CD4-positive, alpha-beta T cell (primary cell): ENCODE measurements around the gene CLCNKA. TPM values are rescaled to one million over a fixed set of nuclear protein-coding genes. Genes with fewer than 3 reads are reported as not detected.

Experiments
- ATAC-seq: fragments of 200-7000 bp; cut with Tn5 transposase; one replicate; pipeline ENCODE4 v1.10.0; 2022; ENCODE audit warnings: mild to moderate bottlenecking; ENCODE audit not compliant: poor library complexity
- CTCF ChIA-PET: fragments of 350-600 bp; sonication (Branson Sonifier 250); formaldehyde crosslinking; loops from one replicate; lab custom pipeline; 2021; ENCODE audit warnings: antibody characterized with exemption, inconsistent platforms; lab: Charles Lee
- POLR2A ChIA-PET: fragments of 350-600 bp; sonication (Branson Sonifier 250); formaldehyde crosslinking; loops from one replicate; lab custom pipeline; 2021; ENCODE audit warnings: antibody characterized with exemption, inconsistent platforms; lab: Charles Lee
- DNase-seq, 14 experiments: peaks; one replicate each; pipeline ENCODE4 v3.0.0-alpha.2; 2013 to 2020; ENCODE audit warnings: mixed read lengths in 2 of 14
- H3K27ac ChIP-seq, 2 donors: one replicate each; pipeline versions ENCODE4 v1.5.1 to v1.7.0; 2013; ENCODE audit warnings: low read length in 2 of 2, low read depth in 1 of 2, mild to moderate bottlenecking in 1 of 2
- H3K27me3 ChIP-seq, 2 experiments: 1 replicate in 1 of 2; 2 replicates in 1 of 2; pipeline versions ENCODE4 v1.6.1 to v1.7.0; 2013; ENCODE audit warnings: low read length in 2 of 2, control low read depth in 1 of 2, mild to moderate bottlenecking in 1 of 2, moderate library complexity in 1 of 2; ENCODE audit not compliant: insufficient read depth in 2 of 2, control insufficient read depth in 1 of 2
- H3K36me3 ChIP-seq: one replicate; pipeline ENCODE4 v1.6.1; 2013; ENCODE audit warnings: low read length, control low read depth; ENCODE audit not compliant: insufficient read depth
- H3K4me1 ChIP-seq: one replicate; pipeline ENCODE4 v1.6.1; 2013; ENCODE audit warnings: low read length, control low read depth; ENCODE audit not compliant: insufficient read depth
- H3K4me3 ChIP-seq: one replicate; pipeline ENCODE4 v1.5.1; 2013; ENCODE audit warnings: mild to moderate bottlenecking, low read length, moderate library complexity
- H3K9me3 ChIP-seq, 2 experiments: 1 replicate in 1 of 2; 2 replicates in 1 of 2; pipeline versions ENCODE4 v1.6.1 to v1.7.0; 2013; ENCODE audit warnings: low read length in 2 of 2, mild to moderate bottlenecking in 2 of 2, control low read depth in 1 of 2, moderate library complexity in 1 of 2; ENCODE audit not compliant: control insufficient read depth in 1 of 2, insufficient read depth in 1 of 2
- H3K27ac Mint-ChIP-seq: one replicate; pipeline ENCODE4 v1.8.0; 2020; ENCODE audit warnings: mixed read lengths
- H3K27me3 Mint-ChIP-seq: one replicate; pipeline ENCODE4 v1.8.0; 2021; ENCODE audit warnings: mixed read lengths
- H3K36me3 Mint-ChIP-seq: one replicate; pipeline ENCODE4 v1.8.0; 2021; ENCODE audit warnings: low read depth, mixed read lengths
- H3K4me1 Mint-ChIP-seq: one replicate; pipeline ENCODE4 v1.8.0; 2021; ENCODE audit warnings: low read depth, mixed read lengths
- H3K4me3 Mint-ChIP-seq: one replicate; pipeline ENCODE4 v1.8.0; 2020; ENCODE audit warnings: mild to moderate bottlenecking, mixed read lengths
- H3K9me3 Mint-ChIP-seq: one replicate; pipeline ENCODE4 v1.8.0; 2020; ENCODE audit warnings: mixed read lengths
- intact Hi-C, 2 experiments: fragments of 100-400 bp; cut with DNase I in 1 of 2; cut with micrococcal nuclease in 1 of 2; formaldehyde crosslinking; loops; one replicate each; pipeline versions ENCODE4 v1.15.1 to v1.9.0; 2023 to 2025; cut with DNase I, micrococcal nuclease
- total RNA-seq, 174 experiments: library from RNA in 2 of 174; stranded (reverse) in 2 of 174; gene quantifications; one replicate each; pipeline ENCODE4 v1.2.3 and lab custom pipeline; 2021 to 2026
- TF ChIP-seq, protein P1 (sequence below): fragments of 200-600 bp; IDR thresholded peaks from one replicate; pipeline ENCODE4 v1.8.0; 2022; ENCODE audit warnings: antibody characterized with exemption, mild to moderate bottlenecking

Gene CLCNKA
- total RNA-seq, 2 experiments from 2014 or later = not detected

DNA sequence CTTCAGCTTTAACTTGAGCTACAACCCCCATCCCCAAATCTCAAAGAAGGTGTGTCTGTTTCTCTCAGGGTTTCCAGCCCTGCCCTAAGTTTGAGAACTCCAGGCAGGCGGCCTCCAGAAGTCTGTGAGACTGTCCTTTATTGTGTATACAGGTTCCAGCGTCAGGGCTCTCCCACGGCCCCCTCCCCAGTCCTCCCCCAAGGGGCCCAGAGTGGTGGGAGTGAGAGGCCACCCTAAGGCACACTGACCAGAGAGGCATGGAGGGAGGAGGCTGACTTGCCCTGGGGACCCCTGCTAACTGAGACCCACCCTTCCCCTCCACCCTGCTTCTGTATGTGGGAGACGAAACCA lies 8.0 kb upstream of the CLCNKA start:
- H3K36me3 Mint-ChIP-seq = no peaks in the 10 kb centered on the region
- peaks cover 28% of the 10 kb centered on the region for H3K27me3 Mint-ChIP-seq
- ChIA-PET CTCF (no interaction called here), POLR2A (no interaction called here)
- ATAC-seq = no peak
- H3K9me3 Mint-ChIP-seq = no peaks in the 10 kb centered on the region
- Histone ChIP-seq H3K36me3 (no peaks in the 10 kb centered on the region), H3K4me1 (peaks cover 14% of the 10 kb centered on the region), H3K27ac (no peak overlapping the region), H3K27me3 (peaks cover 0 to 5% of the 10 kb centered on the region in 2 experiments), H3K4me3 (no peak overlapping the region), H3K9me3 (no peaks in the 10 kb centered on the region)
- no peaks in the 10 kb centered on the region for H3K4me1 Mint-ChIP-seq
- H3K27ac Mint-ChIP-seq = no peak overlapping the region
- H3K4me3 Mint-ChIP-seq = no peak overlapping the region
- no peak for DNase-seq
- intact Hi-C loops = no loop called here
- TF ChIP-seq, protein P1, sequence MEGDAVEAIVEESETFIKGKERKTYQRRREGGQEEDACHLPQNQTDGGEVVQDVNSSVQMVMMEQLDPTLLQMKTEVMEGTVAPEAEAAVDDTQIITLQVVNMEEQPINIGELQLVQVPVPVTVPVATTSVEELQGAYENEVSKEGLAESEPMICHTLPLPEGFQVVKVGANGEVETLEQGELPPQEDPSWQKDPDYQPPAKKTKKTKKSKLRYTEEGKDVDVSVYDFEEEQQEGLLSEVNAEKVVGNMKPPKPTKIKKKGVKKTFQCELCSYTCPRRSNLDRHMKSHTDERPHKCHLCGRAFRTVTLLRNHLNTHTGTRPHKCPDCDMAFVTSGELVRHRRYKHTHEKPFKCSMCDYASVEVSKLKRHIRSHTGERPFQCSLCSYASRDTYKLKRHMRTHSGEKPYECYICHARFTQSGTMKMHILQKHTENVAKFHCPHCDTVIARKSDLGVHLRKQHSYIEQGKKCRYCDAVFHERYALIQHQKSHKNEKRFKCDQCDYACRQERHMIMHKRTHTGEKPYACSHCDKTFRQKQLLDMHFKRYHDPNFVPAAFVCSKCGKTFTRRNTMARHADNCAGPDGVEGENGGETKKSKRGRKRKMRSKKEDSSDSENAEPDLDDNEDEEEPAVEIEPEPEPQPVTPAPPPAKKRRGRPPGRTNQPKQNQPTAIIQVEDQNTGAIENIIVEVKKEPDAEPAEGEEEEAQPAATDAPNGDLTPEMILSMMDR = no peak

DNA sequence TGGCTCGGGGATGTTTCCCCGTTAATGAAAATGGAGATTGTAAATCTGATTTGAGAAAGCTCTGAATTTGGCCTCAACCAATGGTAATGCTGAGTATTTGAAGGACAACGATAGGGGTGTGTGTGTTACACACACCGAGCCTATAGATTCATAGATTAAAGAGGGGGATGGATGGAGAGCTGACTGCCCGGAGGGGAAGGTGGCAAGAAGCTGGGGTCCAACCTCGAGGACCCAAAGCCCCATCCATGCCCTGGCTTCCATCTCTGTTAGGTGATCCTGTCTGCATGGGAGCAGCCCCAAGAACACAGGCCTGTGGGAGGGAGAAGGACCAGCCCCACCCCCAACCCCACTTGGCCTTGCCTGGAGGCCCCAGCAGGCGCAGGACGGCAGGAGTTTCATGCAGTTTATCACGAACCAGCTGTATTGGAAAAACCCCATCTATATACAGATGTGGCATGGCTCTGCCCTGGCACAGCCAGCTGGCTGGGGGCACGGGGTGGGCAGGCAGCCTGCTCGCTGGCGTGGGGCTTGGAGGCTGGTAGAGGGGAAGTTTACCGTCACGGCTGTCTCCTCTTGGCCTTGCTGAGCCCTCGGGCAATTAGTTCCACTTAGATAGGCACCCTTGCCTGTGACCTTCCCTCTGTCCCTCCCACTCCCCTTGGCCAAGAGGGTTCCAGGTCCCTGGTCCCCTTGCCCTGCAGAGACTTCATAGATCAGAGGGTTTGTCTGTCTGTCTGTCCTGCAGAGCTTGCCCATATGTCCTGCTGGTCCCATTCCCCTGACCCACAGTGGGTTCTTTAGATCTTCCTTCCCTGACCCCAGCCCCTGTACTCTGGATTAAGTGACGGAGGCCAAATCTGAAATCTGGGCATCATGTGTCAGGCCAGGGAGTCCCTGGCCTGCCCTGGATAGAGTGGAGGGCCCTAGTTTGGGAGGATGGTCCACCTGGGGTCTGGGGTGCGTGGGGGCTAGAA lies 7.0 kb upstream of the CLCNKA start:
- H3K27ac ChIP-seq = no peak overlapping the region
- H3K27me3 ChIP-seq = peaks cover 0 to 5% of the 10 kb centered on the region in 2 experiments
- H3K27me3 Mint-ChIP-seq = peaks cover 25% of the 10 kb centered on the region
- intact Hi-C loops = no loop called here
- H3K4me3 Mint-ChIP-seq = no peak overlapping the region
- H3K36me3 ChIP-seq = no peaks in the 10 kb centered on the region
- ATAC-seq (no peak), DNase-seq (no peak)
- H3K4me1 ChIP-seq = peaks cover 14% of the 10 kb centered on the region
- H3K9me3 Mint-ChIP-seq = no peaks in the 10 kb centered on the region
- H3K4me3 ChIP-seq = no peak overlapping the region
- ChIA-PET POLR2A (no interaction called here), CTCF (no interaction called here)
- no peaks in the 10 kb centered on the region for H3K36me3 Mint-ChIP-seq
- H3K4me1 Mint-ChIP-seq = no peaks in the 10 kb centered on the region
- TF ChIP-seq, protein P1 = no peak
- no peak overlapping the region for H3K27ac Mint-ChIP-seq
- no peaks in the 10 kb centered on the region for H3K9me3 ChIP-seq

DNA sequence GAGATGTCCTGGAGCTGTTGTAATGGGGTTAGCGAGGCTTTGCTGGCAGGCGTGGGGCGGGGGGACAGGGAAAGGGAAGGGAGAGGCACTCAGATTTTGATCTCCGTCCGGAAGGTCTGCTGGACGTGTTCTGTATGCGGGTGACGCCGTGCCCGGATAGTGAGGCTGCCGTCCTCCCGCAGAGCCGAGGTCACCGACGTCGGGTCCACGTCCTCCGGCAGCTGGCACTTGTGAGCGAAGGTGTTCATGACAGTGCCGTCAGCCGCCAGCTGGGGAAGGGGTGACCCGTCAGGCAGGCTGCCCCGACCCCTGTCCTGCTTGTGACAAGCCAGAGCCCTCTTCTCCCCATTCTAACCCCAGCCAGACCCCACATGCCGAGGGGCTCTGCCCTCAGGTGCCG lies 6.3 kb upstream of the CLCNKA start:
- TF ChIP-seq, protein P1 = no peak
- no peak overlapping the region for H3K27ac Mint-ChIP-seq
- H3K9me3 Mint-ChIP-seq = no peaks in the 10 kb centered on the region
- H3K36me3 ChIP-seq = no peaks in the 10 kb centered on the region
- no peak overlapping the region for H3K27ac ChIP-seq
- H3K4me1 Mint-ChIP-seq = no peaks in the 10 kb centered on the region
- POLR2A ChIA-PET = no interaction called here
- DNase-seq (no peak), ATAC-seq (no peak)
- H3K9me3 ChIP-seq = no peaks in the 10 kb centered on the region
- CTCF ChIA-PET = no interaction called here
- intact Hi-C loops = no loop called here
- H3K4me3 Mint-ChIP-seq = no peak overlapping the region
- no peaks in the 10 kb centered on the region for H3K36me3 Mint-ChIP-seq
- H3K4me3 ChIP-seq = no peak overlapping the region
- peaks cover 0 to 5% of the 10 kb centered on the region in 2 experiments for H3K27me3 ChIP-seq
- H3K4me1 ChIP-seq = peaks cover 14% of the 10 kb centered on the region
- H3K27me3 Mint-ChIP-seq = peaks cover 24% of the 10 kb centered on the region
